Measurements from ENCODE around the gene CCDC186.

The CCDC186 gene

DNA sequence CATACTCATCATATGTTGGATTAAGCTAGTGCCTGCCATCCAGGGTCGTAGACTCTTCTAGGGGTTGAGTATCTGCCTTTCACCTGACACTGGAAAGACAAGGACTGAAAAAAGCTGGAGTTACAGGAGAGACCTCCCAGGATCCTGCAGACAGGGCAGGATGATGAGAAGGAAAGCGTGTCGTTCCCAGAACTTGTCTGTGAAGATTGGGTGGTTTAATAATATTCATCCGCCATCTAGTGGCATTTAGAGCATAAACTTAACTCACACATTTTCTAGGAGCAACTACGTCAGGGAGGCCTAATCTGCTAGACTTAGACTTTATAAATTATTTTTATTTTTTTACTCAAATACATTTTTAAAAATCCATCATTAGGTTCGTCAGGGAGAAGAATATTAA, 70.7 kb downstream of the CCDC186 start:
- DNase-seq, result peak; percentile 75

DNA sequence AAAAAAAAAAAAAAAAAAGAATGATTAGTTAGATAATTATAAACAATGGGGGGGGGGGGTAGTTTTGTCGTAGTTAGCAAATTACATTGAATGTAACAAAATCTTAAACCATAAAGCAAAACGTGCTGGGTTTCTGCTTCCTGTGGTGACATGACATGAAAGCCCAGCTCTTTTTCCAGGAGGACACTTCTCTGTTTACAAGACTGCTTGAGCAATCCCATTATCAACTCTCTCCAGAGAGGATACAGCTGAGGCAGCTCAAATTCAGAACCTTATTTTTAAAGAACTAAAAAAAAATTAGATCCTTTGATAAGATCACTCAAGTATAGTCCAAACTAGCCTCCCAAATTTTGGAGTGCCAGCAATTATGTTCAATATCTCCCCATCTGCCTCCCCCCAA, 71.7 kb downstream of the CCDC186 start:
- DNase-seq, result peak; percentile 53

GRCh38 chr10:114100848-114101741, 72.9 kb downstream of the CCDC186 start:
- DNase-seq, result peak; percentile 48

DNA sequence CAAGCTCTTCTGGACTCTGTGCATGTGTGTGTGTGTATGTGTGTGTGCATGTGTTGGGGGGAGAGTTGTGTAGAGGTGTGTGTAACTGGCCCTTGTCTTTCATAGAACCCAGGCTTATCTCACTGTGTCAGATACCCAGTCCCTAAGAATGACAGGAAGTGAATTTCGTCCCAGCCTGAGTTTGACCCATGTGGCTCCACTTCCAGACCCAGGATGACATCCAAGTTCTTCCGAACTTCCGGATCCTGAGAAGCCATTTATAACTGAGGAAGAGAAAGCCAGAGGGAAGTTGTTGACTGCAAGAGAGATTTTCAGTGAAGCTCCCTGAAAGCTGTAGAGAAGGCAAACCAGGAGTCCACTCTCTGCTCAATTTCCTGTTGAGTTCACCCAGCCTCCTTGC, 77.1 kb downstream of the CCDC186 start:
- DNase-seq, result peak; percentile 16

- peak; percentile 52 for DNase-seq
Measured at GRCh38 chr10:114095559-114096337, 78.3 kb downstream of the CCDC186 start.

DNA sequence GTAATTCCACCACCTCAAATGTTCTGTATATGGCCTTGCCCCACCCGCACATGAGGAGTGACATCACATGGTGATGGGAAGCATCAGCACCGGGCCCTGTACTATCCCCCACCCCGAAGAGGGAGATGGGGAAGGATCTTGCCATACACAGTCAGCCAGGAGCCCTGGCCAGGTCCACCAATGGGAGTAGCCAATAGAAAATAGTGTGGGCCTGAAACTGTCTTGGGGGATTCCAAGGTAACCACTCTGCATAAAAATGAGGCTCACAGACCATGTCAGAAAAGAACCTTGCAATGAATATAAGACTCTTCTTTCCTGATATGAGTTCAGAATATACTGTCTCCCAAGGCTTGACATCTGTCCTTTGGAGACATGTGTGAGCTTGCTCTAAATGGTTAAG, 79.2 kb downstream of the CCDC186 start:
- DNase-seq, result no peak

- DNase-seq, result peak; percentile 13
Measured at GRCh38 chr10:114087655-114088054, 86.3 kb downstream of the CCDC186 start.

- peak; percentile 35 for DNase-seq
Measured at GRCh38 chr10:114087255-114087654, 86.7 kb downstream of the CCDC186 start.

GRCh38 chr10:114084215-114084614, 89.8 kb downstream of the CCDC186 start:
- DNase-seq, result no peak

- DNase-seq, result no peak
Measured at GRCh38 chr10:114083040-114083439, 91.0 kb downstream of the CCDC186 start.

DNA sequence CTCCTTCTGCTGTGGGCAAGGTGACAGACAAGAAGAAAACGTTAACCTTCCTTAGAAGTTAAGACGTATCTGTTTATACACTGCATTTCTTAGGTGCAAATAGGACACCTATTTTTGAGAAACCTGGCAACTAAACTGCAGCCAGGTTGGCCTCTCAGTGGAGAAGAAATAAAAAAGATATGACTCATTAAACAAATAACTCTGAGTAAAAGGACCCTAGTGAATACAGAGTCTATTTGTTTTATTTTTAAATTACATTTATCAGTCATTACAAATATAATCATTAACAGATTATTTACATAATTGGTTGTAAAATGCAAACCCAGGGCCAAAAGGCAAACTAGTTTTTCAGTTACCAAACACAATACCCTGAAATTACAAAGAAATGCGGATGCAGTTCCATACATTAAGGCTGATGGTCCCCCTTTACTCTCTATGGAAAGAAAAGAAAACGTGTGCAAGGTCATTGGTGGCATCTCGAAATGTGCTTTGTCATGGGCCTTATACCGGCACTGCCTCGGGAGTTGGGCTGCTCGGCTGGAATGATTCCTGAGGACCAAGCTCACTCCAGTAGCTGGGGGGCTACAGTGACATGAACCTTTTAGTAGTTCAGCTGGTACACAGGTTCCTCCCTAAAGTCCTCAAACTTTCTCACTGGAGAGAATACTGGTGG, 92.0 kb downstream of the CCDC186 start:
- DNase-seq, result no peak

GRCh38 chr10:114079421-114079820, 94.6 kb downstream of the CCDC186 start:
- no peak for DNase-seq

DNA sequence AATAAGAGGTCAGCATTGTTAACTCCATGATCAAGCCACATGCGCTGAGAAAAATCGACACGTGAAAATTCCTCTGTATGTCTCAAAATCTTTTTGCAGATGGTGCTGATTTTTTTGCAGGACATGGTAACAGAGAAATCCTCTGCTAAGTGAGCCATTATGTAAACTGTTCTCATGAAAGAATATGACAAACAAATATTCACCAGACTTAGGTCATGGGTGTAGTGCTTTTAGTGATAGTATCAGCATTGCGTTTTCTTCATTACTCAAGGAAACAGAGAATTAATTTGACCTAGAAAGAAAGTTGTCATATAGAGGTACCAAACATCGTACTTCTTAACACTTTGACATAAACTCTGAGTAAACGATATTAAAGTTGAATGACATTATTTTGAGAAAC, 95.7 kb downstream of the CCDC186 start:
- DNase-seq, result no peak

GRCh38 chr10:114077815-114078219, 96.2 kb downstream of the CCDC186 start:
- DNase-seq, result no peak

GRCh38 chr10:114077347-114077746, 96.7 kb downstream of the CCDC186 start:
- DNase-seq, result no peak

DNA sequence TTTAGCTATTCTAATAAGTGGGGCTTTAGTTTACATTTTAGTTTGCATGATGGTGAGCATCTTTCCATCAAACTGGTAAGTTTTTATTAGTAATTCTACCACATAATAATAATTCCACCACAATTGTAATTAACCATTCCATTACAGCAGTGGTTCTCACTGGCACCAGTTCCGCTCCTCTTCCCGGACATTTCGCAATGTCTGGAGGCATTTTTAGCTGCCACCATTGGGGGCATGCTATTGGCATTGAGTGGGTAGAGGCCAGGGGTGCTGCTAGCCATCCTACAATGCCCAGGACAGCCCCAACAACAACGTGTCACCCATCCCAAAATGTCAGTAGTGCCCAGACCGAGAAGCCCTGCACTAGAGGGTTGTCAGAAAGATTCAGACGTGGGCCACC, 98.9 kb downstream of the CCDC186 start:
- DNase-seq, result no peak

DNA sequence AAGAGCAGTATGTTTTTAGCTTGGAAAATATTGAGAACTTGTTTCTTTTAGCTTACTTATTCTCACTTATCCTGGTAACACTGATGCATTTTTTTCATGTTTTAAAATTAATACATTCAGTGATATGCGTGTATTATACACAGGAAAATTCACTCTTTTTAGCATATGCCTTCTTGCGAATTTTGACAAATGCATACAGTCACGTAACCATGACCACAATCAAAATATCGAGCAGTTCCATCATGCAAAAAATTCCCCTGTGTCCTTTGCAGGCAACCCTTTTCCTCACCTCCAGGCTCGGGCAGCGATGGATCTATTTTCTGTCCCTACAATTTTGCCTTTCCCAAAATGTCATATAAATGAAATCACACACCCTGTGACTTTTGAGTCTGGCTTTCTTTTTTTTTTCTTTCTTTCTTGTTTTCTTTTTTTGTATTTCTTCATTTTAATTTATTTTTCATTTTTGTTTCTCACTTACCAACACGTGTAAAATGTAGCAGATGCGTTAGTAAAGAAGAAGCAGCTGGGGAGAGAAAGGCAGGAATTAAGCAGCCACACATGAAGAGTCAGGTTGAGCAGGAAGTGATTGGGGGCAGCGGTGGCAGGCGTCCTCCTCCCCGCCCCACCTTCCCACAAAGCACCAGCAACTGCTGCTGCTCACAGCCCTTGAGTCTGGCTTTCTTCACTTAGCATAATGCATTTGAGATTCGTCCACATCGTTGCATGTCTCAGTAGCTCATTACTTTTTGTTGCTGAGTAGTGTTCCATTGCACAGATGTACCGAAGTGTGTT, 100.4 kb downstream of the CCDC186 start:
- DNase-seq, result no peak

- no peak for DNase-seq
Measured at GRCh38 chr10:114071178-114071577, 102.8 kb downstream of the CCDC186 start.
